Measurements from ENCODE around the gene TTC24. TPM values are rescaled to one million over a fixed set of nuclear protein-coding genes. Genes with fewer than 3 reads are reported as not detected.
A peak's percentile ranks its signal among the peaks of the same experiment; 100 is the strongest.

The TTC24 gene
- total and polyA plus RNA-seq, 10 of the 15 experiments (the other 5 are each of a cell fraction or from before 2014, with no cell fraction given) = 0.05 to 6.4 (median 2.9) TPM; not detected in 1

DNA sequence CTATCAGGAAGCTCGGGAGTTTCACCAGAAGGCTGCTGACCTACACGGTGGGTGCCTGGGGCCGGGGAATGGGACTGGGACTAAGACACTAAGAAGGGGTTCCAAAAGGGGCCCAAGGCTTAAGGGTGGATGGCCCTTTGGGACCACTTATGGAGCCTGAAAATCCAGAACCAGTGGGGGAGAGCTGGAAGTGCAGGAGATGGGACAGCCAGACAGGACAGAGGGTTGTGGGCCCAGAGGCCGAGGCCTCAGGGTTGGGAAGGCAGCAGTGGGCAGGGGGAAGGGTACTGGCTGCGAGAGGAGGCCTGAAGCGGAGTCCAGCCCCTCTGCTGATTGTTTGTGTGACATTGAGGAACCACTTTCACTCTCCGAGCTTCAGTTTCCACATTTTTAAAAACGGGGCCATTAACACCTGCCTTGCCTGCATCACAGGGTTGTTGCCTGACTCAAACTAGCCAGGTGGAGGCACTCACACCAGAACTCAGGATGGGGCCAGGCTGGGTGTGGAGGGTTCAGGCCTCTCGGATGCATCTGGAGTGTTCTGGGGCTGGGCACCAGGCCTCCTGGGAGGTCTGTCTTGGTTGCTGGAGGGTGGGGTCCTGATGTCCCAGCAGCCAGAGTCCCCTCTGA is 3.0 kb downstream of the TTC24 start:
- Histone ChIP-seq H3K36me3 (ENCODE audit: control insufficient read depth in 2 of 2, insufficient read depth in 2 of 2, low read length in 1 of 2) (no peaks in the 10 kb centered on the region), H3K9me3 (replicated peaks; ENCODE audit: control insufficient read depth, insufficient read depth, low read length) (no peaks in the 10 kb centered on the region), H3K27me3 (replicated peaks in 1 of 2; ENCODE audit: control insufficient read depth in 2 of 2, insufficient read depth in 2 of 2, low read length in 1 of 2) (no peaks in the 10 kb centered on the region; a peak in 1 of 4 replicates), H4K20me1 (ENCODE audit: control insufficient read depth, insufficient read depth) (no peaks in the 10 kb centered on the region), H3K79me2 (ENCODE audit: control insufficient read depth, insufficient read depth, low read length) (no peaks in the 10 kb centered on the region), H3K9ac (ENCODE audit: control insufficient read depth, insufficient read depth, low read length) (peak overlapping the region; percentile 66), H3K4me1 (ENCODE audit: control insufficient read depth, insufficient read depth, low read length) (peaks cover 16% of the 10 kb centered on the region), H3K4me3 (peak overlapping the region; percentile 43; the same call in 1 of the 2 replicates), H3K27ac (ENCODE audit: control insufficient read depth, insufficient read depth) (peak overlapping the region; percentile 50; the same call in 1 of the 2 replicates), H3K4me2 (ENCODE audit: control insufficient read depth, insufficient read depth) (peak overlapping the region; percentile 21), H2AFZ (ENCODE audit: control insufficient read depth, low read depth, low read length) (peak overlapping the region; percentile 83)
- SMC1A ChIA-PET (ENCODE audit: uncharacterized antibody, unreplicated experiment) = interaction anchor here (0.9 to 2.3 kb wide), 4 partner anchors 26 to 129 kb away, joined by 3 to 8 read pairs (median 8); partner anchors contain the start of gene MEF2D
- in situ Hi-C loops (cut with MboI) = no loop called here
- POLR2A ChIA-PET = interaction anchor here (1.0 kb wide), 1 partner anchor 85 kb away, joined by 4 read pairs; no protein-coding TSS in a partner anchor
- intact Hi-C loops (cut with micrococcal nuclease; ENCODE audit: unreplicated experiment) = no loop called here
- WGBS (ENCODE audit: insufficient coverage, insufficient replicate concordance, low lambda C conversion rate, missing lambda C conversion rate) = 35% methylated on average over 9 of the region's 9 CpGs
- CTCF ChIA-PET = interaction anchor here (0.6 to 5.7 kb wide), 9 partner anchors 9 to 199 kb away, joined by 3 to 36 read pairs (median 4); partner anchors contain the start of gene NAXE
- RAD21 ChIA-PET (ENCODE audit: unreplicated experiment) = interaction anchor here (0.9 to 2.2 kb wide), 11 partner anchors 9 to 197 kb away, joined by 3 to 9 read pairs (median 4); partner anchors contain the start of genes MEF2D and NAXE
- ATAC-seq = peak; percentile 38
- DNase-seq (ENCODE audit: low read depth, low spot score) = no peak
- TF ChIP-seq TCF12 (IDR thresholded peaks at IDR 0.05; ENCODE audit: low read depth, low read length) (0 out of 2 replicates have a peak, but pooled peaks have one; percentile 6), MTA3 (IDR thresholded peaks at IDR 0.05; ENCODE audit: borderline replicate concordance, low read length) (no peak), TAF1 (IDR thresholded peaks at IDR 0.05; ENCODE audit: borderline replicate concordance, low read depth, low read length) (peak; percentile 21; the same call in 1 of the 2 replicates)
- FAIRE-seq = no peak
- BruUV-seq (replicated peaks) = no TSS peak

Data from GM12878 (cell line).